ENCODE measurements around the gene ENAH.
A peak's percentile ranks its signal among the peaks of the same experiment; 100 is the strongest.
"Not testable (repeated sequence)": the region's sequence is repeated elsewhere in the genome, so short reads cannot be mapped to it uniquely, and the experiment has no call there.

ENAH gene

DNA sequence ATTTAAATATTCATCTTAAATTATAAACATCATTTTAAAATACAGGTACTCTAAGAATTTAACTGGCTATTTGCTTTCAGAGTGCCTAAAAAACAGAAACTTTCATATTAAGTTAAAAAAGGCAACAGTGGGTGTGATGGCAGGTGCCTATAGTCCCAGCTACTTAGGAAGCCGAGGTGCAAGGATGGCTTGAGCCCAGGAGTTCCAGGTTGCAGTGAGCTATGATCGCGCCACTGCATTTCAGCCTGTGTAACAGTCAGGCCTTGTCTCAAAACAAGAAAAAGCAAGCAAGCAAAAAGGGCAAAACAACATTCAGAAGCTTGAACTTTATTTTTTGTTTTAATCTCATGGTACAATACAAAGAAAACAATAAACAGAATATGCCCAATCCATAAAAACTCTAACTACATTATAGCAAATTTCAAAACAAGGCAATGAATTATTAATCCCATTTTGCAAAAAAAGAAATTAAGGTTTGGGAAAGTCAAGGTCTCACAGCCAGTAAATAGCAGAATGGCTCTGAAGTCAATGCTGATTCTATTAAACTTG, 15.2 kb downstream of the ENAH start:
- H3K27me3 ChIP-seq (ENCODE audit: insufficient read depth, poor library complexity, severe bottlenecking): no peaks in the 10 kb centered on the region
- no peak for DNase-seq (ENCODE audit: low read depth in 1 of 2, low spot score in 1 of 2)
- TF ChIP-seq, protein P1, sequence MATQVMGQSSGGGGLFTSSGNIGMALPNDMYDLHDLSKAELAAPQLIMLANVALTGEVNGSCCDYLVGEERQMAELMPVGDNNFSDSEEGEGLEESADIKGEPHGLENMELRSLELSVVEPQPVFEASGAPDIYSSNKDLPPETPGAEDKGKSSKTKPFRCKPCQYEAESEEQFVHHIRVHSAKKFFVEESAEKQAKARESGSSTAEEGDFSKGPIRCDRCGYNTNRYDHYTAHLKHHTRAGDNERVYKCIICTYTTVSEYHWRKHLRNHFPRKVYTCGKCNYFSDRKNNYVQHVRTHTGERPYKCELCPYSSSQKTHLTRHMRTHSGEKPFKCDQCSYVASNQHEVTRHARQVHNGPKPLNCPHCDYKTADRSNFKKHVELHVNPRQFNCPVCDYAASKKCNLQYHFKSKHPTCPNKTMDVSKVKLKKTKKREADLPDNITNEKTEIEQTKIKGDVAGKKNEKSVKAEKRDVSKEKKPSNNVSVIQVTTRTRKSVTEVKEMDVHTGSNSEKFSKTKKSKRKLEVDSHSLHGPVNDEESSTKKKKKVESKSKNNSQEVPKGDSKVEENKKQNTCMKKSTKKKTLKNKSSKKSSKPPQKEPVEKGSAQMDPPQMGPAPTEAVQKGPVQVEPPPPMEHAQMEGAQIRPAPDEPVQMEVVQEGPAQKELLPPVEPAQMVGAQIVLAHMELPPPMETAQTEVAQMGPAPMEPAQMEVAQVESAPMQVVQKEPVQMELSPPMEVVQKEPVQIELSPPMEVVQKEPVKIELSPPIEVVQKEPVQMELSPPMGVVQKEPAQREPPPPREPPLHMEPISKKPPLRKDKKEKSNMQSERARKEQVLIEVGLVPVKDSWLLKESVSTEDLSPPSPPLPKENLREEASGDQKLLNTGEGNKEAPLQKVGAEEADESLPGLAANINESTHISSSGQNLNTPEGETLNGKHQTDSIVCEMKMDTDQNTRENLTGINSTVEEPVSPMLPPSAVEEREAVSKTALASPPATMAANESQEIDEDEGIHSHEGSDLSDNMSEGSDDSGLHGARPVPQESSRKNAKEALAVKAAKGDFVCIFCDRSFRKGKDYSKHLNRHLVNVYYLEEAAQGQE (IDR thresholded peaks at IDR 0.05; ENCODE audit: insufficient replicate concordance, low read depth): no peak
- TF ChIP-seq, protein P2, sequence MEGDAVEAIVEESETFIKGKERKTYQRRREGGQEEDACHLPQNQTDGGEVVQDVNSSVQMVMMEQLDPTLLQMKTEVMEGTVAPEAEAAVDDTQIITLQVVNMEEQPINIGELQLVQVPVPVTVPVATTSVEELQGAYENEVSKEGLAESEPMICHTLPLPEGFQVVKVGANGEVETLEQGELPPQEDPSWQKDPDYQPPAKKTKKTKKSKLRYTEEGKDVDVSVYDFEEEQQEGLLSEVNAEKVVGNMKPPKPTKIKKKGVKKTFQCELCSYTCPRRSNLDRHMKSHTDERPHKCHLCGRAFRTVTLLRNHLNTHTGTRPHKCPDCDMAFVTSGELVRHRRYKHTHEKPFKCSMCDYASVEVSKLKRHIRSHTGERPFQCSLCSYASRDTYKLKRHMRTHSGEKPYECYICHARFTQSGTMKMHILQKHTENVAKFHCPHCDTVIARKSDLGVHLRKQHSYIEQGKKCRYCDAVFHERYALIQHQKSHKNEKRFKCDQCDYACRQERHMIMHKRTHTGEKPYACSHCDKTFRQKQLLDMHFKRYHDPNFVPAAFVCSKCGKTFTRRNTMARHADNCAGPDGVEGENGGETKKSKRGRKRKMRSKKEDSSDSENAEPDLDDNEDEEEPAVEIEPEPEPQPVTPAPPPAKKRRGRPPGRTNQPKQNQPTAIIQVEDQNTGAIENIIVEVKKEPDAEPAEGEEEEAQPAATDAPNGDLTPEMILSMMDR (IDR thresholded peaks at IDR 0.05; ENCODE audit: insufficient read depth, low read length): no peak
- TF ChIP-seq SPI1 (IDR thresholded peaks at IDR 0.05; ENCODE audit: borderline replicate concordance, low read depth) (no peak), GABPA (IDR thresholded peaks at IDR 0.05; ENCODE audit: low read depth) (no peak), POLR2AphosphoS5 (IDR thresholded peaks at IDR 0.05; ENCODE audit: low read depth) (no peak)
- H3K27ac ChIP-seq (replicated peaks): no peak overlapping the region
- no peak overlapping the region for H3K4me3 ChIP-seq (replicated peaks; ENCODE audit: insufficient read depth, low read length)

DNA sequence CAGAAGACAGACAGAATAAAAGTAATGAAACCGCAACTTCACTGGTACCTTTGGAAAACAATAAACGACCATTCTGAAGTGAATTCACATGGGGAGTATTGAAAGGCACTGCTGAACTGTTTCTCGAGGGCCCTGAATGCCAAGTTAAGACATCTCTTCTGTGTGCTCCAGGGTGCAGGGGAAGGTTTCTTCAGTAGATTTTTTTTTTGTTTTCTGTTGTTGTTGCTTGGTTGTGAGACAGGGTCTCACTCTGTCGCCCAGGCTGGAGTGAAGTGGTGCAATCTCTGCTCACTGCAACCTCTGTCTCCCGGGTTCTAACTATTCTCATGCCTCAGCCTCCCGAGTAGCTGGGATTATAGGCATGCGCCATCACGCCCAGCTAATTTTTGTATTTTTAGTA, 15.9 kb downstream of the ENAH start:
- not testable (repeated sequence) for DNase-seq (ENCODE audit: low read depth in 1 of 2, low spot score in 1 of 2); H3K27me3 ChIP-seq (ENCODE audit: insufficient read depth, poor library complexity, severe bottlenecking); H3K4me3 ChIP-seq (replicated peaks; ENCODE audit: insufficient read depth, low read length); H3K27ac ChIP-seq (replicated peaks)

DNA sequence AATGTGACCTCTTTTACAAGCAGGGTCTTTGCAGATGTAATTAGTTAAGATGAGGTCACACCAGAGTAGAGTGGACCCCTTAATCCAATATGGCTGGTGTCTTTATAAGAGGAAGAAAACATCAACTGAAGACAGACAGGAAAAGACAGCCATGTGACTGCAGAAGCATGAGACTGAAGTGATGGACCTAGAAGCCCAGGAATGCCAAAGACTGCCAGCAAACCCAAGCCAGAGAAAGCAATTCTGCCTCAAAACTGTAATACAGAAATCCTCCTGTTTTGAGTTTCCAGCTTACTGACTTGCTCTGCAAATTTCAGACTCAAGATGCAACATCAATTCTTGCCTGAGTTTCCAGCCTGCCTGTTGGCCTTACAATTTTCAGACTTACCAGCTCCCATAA, 17.3 kb downstream of the ENAH start:
- DNase-seq (ENCODE audit: low read depth in 1 of 2, low spot score in 1 of 2): no peak
- no peak overlapping the region for H3K4me3 ChIP-seq (replicated peaks; ENCODE audit: insufficient read depth, low read length)
- H3K27ac ChIP-seq (replicated peaks): no peak overlapping the region
- H3K27me3 ChIP-seq (ENCODE audit: insufficient read depth, poor library complexity, severe bottlenecking): no peaks in the 10 kb centered on the region
- TF ChIP-seq, protein P2 (IDR thresholded peaks at IDR 0.05; ENCODE audit: insufficient read depth, low read length): no peak
- TF ChIP-seq POLR2AphosphoS5 (IDR thresholded peaks at IDR 0.05; ENCODE audit: low read depth) (no peak), SPI1 (IDR thresholded peaks at IDR 0.05; ENCODE audit: borderline replicate concordance, low read depth) (no peak), GABPA (IDR thresholded peaks at IDR 0.05; ENCODE audit: low read depth) (no peak)
- TF ChIP-seq, protein P1 (IDR thresholded peaks at IDR 0.05; ENCODE audit: insufficient replicate concordance, low read depth): no peak

DNA sequence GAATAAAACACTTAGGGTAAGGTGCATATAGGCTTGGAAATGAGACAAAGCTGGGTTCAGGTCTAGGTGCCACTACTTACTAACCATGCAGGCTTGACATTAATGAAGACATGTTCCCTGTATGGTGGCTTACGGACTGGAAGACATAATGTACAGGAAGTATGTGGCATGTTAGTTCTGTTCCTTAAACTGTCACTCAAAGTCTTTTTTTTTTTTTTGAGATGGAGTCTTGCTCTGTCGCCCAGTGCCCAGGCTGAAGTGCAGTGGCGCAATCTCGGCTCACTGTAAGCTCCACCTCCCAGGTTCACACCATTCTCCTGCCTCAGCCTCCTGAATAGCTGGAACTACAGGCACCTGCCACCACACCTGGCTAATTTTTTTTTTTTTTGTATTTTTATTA, 20.1 kb downstream of the ENAH start:
- not testable (repeated sequence) for H3K27ac ChIP-seq (replicated peaks); H3K4me3 ChIP-seq (replicated peaks; ENCODE audit: insufficient read depth, low read length); H3K27me3 ChIP-seq (ENCODE audit: insufficient read depth, poor library complexity, severe bottlenecking)
- peak in 1 of 2 experiments; percentile 17 for DNase-seq (ENCODE audit: low read depth in 1 of 2, low spot score in 1 of 2)

DNA sequence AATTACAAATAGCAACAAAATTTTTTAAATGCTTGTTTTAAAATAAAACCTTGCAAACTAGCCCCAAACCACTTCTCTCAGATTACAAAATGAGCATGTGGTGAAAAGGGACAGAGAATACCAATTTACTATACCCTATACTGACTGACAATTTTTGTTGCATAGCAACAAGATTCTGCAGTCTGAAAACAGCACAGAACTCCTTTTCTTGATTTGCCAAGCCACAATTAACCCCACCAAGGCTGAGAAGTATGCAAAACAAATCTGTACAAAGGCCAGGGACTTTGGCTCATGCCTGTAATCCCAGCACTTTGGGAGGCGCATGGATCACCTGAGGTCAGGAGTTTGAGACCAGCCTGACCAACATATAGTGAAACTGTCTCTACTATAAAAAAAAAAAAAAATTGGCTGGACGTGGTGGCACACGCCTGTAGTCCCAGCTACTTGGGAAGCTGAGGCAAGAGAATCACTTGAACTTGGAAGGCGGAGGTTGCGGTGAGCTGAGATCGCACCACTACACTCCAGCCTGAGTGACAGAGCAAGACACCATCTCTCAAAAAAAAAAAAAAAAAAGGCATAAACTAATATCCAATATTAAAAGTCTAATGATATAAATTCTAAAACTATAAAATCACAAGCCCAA, 21.8 kb downstream of the ENAH start:
- DNase-seq (ENCODE audit: low read depth in 1 of 2, low spot score in 1 of 2): no peak
- H3K4me3 ChIP-seq (replicated peaks; ENCODE audit: insufficient read depth, low read length): no peak overlapping the region
- H3K27me3 ChIP-seq (ENCODE audit: insufficient read depth, poor library complexity, severe bottlenecking): no peaks in the 10 kb centered on the region
- TF ChIP-seq POLR2AphosphoS5 (IDR thresholded peaks at IDR 0.05; ENCODE audit: low read depth) (no peak), SPI1 (IDR thresholded peaks at IDR 0.05; ENCODE audit: borderline replicate concordance, low read depth) (no peak), GABPA (IDR thresholded peaks at IDR 0.05; ENCODE audit: low read depth) (no peak)
- TF ChIP-seq, protein P1 (IDR thresholded peaks at IDR 0.05; ENCODE audit: insufficient replicate concordance, low read depth): no peak
- TF ChIP-seq, protein P2 (IDR thresholded peaks at IDR 0.05; ENCODE audit: insufficient read depth, low read length): no peak
- H3K27ac ChIP-seq (replicated peaks): no peak overlapping the region

All from HL-60 (cell line).